Measurements from ENCODE around the gene GALNT10.

DNA sequence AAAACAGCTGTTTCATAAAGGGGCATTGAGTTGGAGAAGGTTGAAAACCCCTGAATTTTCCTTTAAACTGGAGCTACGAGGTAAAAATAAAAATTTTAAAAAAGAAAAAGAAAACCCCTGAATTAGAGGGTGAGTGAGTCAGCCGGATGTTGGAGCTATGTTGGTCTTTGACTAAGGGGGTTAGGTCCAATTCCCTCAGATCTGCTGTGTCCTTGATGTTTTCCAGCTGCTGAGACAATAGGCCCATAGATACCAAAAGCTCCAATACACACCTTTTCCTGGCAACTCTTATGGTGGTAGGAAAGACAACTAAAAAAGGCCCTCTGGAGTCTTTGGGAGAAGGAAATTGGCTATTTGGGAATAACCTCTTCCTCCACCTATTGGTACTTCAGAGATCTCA lies 175.8 kb downstream of the GALNT10 start:
- TF ChIP-seq TEAD4 (IDR thresholded peaks at IDR 0.05; ENCODE audit: low read length): no peak
- TF ChIP-seq TEAD4 (CRISPR knock-in tag; IDR thresholded peaks at IDR 0.05; ENCODE audit: borderline replicate concordance): no peak
- TF ChIP-seq PHF8 (IDR thresholded peaks at IDR 0.05; ENCODE audit: borderline replicate concordance, low read length): no peak
- no peak for TF ChIP-seq NUFIP1 (IDR thresholded peaks at IDR 0.05; ENCODE audit: partially characterized antibody)

All from K562 (cell line).